ENCODE results near the gene RCCD1. TPM values are rescaled to one million over a fixed set of nuclear protein-coding genes. Genes with fewer than 3 reads are reported as not detected.

RCCD1 gene
- total RNA-seq, 1 experiment from 2014 or later: 22.8 TPM

DNA sequence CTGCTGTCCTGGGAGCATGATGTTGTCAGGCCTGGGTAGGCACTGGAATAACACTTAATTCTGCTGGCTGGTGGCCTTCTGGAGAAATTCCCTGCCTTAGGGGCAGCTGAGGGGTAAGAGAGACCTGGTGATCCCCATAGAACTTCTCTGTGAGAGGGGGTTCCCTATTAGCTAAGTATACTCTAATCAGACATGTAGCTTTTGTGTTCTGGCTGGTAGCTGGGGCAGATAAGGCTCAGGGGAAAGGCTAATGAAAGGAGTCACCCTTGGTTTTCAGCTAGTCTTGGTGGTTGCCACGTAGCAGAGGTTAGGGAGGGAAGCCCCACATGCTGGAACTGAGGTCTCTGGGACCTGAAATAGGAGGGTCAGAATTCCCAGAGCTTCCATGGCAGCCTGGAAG, 21.4 kb upstream of the RCCD1 start:
- Mint-ChIP-seq H3K36me3 (ENCODE audit: insufficient read depth in 1 of 3, low read depth in 3 of 3) (peaks cover 6 to 14% (median 10%) of the 10 kb centered on the region in 3 experiments; a peak in 6 of 7 replicates), H3K4me3 (peak overlapping the region in 1 of 2 experiments; percentile 58; a peak in 3 of 5 replicates), H3K27me3 (ENCODE audit: low read depth) (peaks cover 11% of the 10 kb centered on the region), H3K4me1 (peaks cover 21 to 26% of the 10 kb centered on the region in 2 experiments), H3K9me3 (no peaks in the 10 kb centered on the region; a peak in 2 of 5 replicates), H3K27ac (no peak overlapping the region)
- Histone ChIP-seq H2AFZ (ENCODE audit: low read length) (no peak overlapping the region), H3K14ac (ENCODE audit: insufficient read depth, low read length) (no peak overlapping the region), H2BK120ac (ENCODE audit: low read depth, low read length, poor library complexity, severe bottlenecking) (no peak overlapping the region), H3K4ac (ENCODE audit: low read depth, low read length) (no peak overlapping the region), H3K23me2 (ENCODE audit: insufficient read length, low read depth, low read length, poor library complexity, severe bottlenecking) (peaks cover 14% of the 10 kb centered on the region), H3K18ac (ENCODE audit: insufficient read length, low read depth, low read length) (no peak overlapping the region), H3K23ac (ENCODE audit: insufficient read length, low read depth, low read length) (no peak overlapping the region), H3K27me3 (ENCODE audit: insufficient read depth, low read length) (no peaks in the 10 kb centered on the region), H3K4me2 (ENCODE audit: insufficient read depth, insufficient read length, low read length) (no peak overlapping the region), H2BK12ac (ENCODE audit: insufficient read length, low read depth, low read length) (no peak overlapping the region), H4K5ac (ENCODE audit: insufficient read length, low read depth, low read length) (no peak overlapping the region), H4K91ac (ENCODE audit: insufficient read length, low read depth, low read length) (no peak overlapping the region), H3K79me2 (ENCODE audit: insufficient read depth, low read length) (no peaks in the 10 kb centered on the region; the same call in 1 of the 2 replicates), H4K8ac (replicated peaks; ENCODE audit: insufficient read length, low read depth, low read length) (no peak overlapping the region), H2AK5ac (ENCODE audit: insufficient read length, low read length) (no peak overlapping the region), H3K79me1 (ENCODE audit: insufficient read depth, low read depth, low read length, poor library complexity, severe bottlenecking) (no peaks in the 10 kb centered on the region), H3K27ac (ENCODE audit: insufficient read length, low read depth, low read length) (no peak overlapping the region), H3T11ph (ENCODE audit: low read length) (no peak overlapping the region), H2BK5ac (ENCODE audit: insufficient read length, low read length) (no peak overlapping the region), H4K20me1 (ENCODE audit: control insufficient read depth, insufficient read depth, insufficient read length) (no peaks in the 10 kb centered on the region), H3K4me1 (ENCODE audit: insufficient read depth, low read length) (no peaks in the 10 kb centered on the region), H2BK15ac (ENCODE audit: low read depth, low read length) (no peak overlapping the region), H3K9ac (ENCODE audit: extremely low read depth, insufficient read length, low read length) (no peak overlapping the region), H3K56ac (ENCODE audit: insufficient read length, low read depth, low read length) (no peak overlapping the region), H2BK20ac (ENCODE audit: low read depth, low read length, poor library complexity, severe bottlenecking) (no peak overlapping the region), H3K9me3 (ENCODE audit: control insufficient read depth, low read depth, low read length) (no peaks in the 10 kb centered on the region)
- no peak for DNase-seq
- no CpG with 5 or more reads among the region's 1 CpG for WGBS (ENCODE audit: extremely low coverage, insufficient read length, low lambda C conversion rate)
- TF ChIP-seq, protein P1, sequence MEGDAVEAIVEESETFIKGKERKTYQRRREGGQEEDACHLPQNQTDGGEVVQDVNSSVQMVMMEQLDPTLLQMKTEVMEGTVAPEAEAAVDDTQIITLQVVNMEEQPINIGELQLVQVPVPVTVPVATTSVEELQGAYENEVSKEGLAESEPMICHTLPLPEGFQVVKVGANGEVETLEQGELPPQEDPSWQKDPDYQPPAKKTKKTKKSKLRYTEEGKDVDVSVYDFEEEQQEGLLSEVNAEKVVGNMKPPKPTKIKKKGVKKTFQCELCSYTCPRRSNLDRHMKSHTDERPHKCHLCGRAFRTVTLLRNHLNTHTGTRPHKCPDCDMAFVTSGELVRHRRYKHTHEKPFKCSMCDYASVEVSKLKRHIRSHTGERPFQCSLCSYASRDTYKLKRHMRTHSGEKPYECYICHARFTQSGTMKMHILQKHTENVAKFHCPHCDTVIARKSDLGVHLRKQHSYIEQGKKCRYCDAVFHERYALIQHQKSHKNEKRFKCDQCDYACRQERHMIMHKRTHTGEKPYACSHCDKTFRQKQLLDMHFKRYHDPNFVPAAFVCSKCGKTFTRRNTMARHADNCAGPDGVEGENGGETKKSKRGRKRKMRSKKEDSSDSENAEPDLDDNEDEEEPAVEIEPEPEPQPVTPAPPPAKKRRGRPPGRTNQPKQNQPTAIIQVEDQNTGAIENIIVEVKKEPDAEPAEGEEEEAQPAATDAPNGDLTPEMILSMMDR (conservative IDR thresholded peaks at IDR 0.05): no peak

All from H9 (cell line).